Fibroblast of skin of back (primary cell): ENCODE data around the gene RAI1.
"Not testable (repeated sequence)": the region's sequence is repeated elsewhere in the genome, so short reads cannot be mapped to it uniquely, and the experiment has no call there.

Source experiments
- DNase-seq: peaks from one replicate; pipeline ENCODE4 v3.0.0-alpha.2; 2013

Gene RAI1

GRCh38 chr17:17666111-17666714 lies 15.0 kb upstream of the RAI1 start:
- DNase-seq, result peak; percentile 52

DNA sequence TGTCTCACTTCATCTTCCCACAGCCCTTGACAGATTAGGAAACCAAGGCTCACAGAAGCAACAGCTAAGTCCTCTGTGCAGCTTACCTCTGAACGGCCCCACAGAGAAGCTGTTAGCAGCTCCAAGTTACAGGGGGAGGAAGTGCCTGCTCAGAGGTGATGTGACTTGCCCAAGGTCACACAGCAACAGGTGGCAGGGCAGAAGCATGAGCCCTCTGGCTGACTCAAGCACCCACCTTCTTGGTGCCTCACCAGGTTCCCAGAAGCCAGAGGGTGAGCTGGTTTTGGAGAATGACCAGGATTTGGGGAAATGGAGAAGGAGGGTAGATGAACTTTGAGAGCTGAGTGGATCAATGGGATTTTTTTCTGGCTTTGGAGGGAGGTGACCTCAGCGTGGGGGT lies 14.0 kb upstream of the RAI1 start:
- no peak for DNase-seq

GRCh38 chr17:17667947-17668346 lies 13.3 kb upstream of the RAI1 start:
- no peak for DNase-seq

- no peak for DNase-seq
Observed at GRCh38 chr17:17668358-17668757, 12.9 kb upstream of the RAI1 start.

DNA sequence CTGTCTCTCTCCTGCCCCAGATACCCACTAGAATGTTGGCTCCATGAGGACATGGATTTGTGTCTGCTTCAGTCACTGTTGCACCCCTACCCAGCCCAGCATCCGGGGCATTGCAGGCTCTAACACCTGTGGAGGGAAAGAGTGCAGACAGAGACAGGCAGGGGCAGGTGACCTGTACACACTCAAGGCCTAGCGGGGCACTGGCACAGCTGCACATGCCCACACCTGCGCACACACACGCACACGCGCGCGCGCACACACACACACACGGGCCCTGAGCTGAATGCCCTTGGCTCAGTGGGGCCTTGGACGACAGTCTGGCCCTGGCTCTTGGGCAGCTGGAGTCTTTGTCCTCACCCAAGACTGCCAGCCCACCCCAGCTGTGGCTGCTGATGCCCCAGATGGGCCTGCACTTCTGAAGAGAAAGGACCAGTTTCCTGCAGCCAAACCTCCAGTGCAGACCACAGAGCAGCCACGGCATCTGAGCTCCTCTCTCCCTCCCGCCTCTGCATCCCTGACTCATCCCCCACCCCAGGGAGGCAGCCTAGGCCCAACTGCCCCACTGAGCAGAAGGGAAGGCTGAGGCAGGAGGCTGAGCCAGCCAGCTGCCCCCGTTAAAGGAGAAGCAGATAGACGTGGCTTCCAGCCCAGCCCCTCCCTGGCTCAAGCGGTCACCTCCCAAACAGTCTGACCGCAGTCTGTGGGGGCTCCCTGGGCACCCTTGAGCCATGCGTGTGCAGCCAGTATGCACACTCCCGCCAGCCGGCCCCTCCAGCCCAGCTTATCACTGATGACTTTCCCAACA lies 12.3 kb upstream of the RAI1 start:
- no peak for DNase-seq

DNA sequence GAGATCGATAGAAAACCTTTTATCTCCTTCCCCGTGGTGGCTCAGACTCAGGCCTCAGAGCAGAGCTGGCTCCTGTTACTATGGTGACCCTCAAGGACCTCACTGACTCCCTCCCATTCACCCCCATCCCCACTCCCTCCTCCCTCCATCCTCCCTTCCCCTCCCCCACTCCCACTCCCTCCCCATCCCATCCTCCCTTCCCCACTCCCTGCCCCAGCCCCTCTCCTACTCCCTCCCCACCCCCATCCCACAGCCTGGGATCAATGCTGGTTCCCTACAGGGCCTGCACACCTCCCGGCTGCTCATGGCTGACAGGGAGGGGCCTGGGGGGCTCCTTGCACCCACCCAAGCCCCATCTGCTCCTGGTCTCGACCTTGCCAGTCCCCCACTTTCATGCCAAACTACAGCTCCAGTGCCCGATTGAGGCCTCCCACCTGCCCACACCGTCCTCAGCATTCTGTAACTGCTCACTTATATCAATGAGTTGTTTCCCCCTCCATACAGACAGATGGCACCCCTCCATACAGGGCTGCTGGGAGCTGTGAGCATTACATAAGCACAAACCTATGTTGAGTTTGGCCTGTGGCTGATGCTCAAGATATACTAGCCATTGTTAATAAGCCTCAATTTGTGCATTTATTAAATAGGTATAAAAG lies 11.6 kb upstream of the RAI1 start:
- no peak for DNase-seq

- DNase-seq, result no peak
Observed at GRCh38 chr17:17670701-17671305, 10.5 kb upstream of the RAI1 start.

- no peak for DNase-seq
Observed at GRCh38 chr17:17671369-17672129, 9.7 kb upstream of the RAI1 start.

DNA sequence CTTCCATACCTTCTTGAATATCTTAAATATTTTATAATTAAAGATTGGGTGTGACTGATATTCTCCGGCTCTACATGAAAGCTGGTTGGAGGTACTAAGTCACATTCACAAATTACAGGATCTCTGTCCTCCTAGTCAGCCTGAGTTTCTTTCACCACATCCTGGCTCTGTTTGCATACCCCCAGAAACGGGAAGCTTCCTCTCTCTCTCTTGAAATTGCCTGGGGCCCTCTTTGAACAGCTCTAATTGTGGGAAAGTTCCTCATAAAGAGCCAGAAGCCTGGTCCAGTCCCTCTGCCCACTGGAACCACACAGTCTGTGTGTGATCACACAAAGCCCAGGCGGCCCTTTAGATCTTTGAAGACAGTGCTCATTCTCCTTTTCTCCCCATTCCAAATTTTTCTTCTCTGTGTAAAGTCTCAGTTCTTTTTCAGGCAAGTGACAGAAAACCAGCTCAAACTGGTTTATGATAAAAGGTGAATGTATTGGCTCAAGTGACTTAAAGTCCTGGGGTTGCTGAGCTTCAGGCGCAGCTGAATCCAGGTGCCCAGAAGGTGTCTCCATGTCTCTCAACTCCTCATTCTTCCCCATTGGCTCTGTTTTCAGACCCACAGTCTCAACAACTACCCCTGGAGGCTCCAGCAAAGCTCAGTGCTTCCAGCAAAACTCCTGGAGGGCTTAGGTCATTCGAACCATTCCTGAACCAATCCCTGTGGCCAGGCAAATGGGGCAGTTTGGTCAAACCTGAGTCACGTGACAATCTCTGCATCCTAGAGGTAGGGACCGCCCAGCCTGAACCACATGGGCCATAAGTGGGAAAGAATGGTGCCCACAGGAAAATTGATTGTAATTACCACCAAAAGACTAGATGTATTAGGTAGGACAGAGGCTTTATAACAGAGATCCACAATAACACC lies 8.5 kb upstream of the RAI1 start:
- peak; percentile 55 for DNase-seq

- no peak for DNase-seq
Observed at GRCh38 chr17:17675416-17675815, 5.8 kb upstream of the RAI1 start.

GRCh38 chr17:17675925-17676534 lies 5.2 kb upstream of the RAI1 start:
- no peak for DNase-seq

DNA sequence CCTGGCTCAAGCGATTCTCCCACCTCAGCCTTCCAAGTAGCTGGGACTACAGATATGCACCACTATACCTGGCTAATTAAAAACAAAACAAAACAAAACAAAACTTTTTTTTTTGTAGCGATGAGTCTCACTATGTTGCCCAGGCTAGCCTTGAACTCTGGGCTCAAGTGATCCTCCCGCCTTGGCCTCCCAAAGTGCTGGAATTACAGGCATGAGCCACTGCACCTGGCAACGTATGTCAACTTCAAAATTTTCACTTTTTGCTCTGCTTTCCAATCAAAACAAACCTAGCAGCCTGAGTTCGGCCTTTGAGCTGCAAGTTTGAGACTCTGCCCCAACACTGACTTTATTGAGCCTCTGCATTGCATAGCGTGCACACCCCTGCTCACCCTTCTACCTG lies 4.5 kb upstream of the RAI1 start:
- DNase-seq, result no peak

DNA sequence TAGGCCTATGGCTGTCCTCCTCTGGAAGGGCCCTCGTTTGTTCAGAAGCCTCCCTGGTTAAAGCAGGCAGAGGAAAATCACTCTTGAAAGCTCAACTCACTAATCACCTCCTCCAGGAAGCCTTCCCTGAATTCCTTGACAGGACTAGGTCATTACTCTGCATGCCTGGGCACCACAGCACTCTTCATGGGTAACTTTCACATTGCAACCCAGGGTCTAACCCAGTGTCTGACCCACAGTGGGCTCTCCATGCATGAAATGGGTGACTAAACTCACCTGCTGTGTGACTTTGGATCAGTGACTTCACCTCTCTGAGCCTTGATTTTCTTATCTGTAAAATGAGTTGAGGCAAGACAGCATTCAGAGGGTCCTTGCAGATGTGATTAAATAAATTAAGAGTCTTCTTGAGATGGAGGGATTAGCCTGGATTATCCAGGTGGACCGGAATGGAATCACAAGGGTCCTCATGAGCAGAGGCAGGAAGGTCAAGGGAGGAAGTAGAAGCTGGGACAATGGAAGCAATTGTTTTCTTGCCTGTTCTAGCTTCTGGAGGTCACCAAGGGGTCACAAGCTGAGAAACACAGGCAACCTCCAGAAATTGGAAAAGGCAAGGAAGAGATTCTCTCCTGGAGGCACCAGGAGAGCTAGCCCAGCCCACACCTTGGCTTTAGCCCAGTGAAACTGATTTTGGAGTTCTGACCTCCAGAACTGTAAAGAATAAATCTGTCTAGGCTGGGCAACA lies 3.8 kb upstream of the RAI1 start:
- DNase-seq, result no peak

DNA sequence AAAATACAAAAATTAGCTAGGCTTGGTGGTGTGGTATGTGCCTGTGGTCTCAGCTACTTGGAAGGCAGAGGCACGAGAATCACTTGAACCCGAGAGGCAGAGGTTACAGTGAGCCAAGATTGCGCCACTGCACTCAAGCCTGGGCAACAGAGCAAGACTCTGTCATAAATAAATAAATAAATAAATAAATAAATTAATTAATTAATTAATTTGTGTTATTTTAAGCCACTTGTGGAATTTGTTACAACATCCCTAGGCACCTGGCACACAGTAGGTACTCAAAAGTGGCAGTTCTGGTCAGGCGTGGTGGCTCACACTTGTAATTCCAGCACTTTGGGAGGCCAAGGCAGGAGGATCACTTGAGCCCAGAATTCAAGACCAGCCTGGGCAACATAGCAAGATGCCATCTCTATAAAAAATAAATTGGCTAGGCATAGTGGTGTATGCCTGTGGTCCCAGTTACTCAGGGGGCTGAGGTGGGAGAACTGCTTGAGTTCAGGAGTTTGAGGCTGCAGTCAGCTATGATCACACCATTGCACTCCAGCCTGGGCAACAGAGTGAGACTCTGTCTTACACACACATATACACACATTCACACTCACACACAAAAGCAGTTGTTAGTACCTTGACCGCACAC lies 3.1 kb upstream of the RAI1 start:
- not testable (repeated sequence) for DNase-seq

DNA sequence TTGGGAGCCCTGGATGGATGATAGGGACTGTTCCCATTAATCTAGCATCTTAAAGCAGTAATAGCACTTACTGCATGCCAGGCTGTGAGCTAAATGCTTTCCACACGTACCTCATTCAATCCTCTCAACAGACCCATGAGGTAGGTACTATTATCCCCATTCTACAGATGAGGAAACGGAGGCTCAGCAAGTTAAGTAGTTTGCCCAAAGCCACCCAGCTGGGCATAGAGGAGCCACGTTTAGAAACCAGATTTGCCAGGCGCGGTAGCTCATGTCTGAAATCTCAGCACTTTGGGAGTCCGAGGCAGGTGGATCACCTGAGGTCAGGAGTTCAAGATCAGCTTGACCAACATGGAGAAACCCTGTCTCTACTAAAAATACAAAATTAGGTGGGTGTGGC lies 2.0 kb upstream of the RAI1 start:
- DNase-seq, result no peak

DNA sequence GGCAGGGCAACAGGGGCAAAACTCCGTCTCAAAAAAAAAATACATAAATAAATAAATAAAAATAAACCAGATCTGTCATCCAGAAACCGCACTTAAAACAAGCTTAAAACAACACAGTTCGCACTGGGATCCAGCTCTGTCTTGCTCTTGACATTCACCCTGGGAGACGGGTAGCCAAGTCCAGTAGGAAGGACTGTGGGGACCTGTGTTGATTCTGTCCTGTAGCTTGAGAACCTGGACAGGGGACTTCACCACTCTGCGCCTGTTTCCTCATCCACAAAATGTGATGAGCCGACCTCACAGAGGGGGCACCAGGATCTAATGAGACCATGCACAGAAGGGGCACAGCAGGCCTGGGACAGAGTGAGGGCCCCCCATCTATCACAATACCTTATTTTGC lies 1.5 kb upstream of the RAI1 start:
- no peak for DNase-seq

DNA sequence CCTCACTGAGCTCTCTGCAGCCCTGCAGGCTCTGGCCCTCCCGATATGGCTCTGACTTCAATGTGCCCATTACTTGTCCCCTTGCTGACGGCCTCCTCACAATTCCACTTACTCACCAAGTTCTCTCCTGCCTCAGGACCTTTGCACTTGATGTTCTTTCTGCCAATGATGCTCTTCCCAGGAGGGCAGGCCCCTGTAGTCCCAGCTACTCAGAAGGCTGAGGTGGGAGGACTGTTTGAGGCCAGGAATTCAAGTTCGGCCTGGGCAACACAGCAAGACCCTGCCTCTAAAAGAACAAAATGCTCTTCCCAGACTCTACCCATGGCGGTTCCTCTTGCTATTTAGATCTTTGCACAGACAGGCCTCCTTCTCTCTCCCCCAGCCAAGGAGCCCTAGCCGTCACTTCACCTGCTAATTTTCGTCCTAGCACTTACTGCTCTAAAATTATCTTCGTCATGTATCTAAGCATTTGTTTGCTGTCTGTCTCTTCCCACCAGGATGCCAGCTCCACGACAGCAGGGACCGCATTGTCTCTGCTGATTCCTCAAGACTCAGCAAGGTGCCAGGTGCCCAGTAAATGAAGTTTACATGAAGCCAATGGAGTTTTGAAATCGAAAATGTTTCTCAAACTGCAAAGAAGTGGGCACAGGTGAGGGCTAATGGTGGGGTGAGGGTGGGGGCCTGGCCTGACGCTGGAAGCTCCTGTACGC lies 626 bp upstream of the RAI1 start:
- DNase-seq, result no peak

GRCh38 chr17:17681744-17682292 lies 560 bp downstream of the RAI1 start:
- DNase-seq, result no peak

- DNase-seq, result no peak
Observed at GRCh38 chr17:17682293-17682736, 1.1 kb downstream of the RAI1 start.
